ENCODE results near the gene RNASE8. TPM values are rescaled to one million over a fixed set of nuclear protein-coding genes. Genes with fewer than 3 reads are reported as not detected.

The RNASE8 gene
- total and polyA plus RNA-seq, 10 of the 15 experiments (the other 5 are each of a cell fraction or from before 2014, with no cell fraction given) = not detected

DNA sequence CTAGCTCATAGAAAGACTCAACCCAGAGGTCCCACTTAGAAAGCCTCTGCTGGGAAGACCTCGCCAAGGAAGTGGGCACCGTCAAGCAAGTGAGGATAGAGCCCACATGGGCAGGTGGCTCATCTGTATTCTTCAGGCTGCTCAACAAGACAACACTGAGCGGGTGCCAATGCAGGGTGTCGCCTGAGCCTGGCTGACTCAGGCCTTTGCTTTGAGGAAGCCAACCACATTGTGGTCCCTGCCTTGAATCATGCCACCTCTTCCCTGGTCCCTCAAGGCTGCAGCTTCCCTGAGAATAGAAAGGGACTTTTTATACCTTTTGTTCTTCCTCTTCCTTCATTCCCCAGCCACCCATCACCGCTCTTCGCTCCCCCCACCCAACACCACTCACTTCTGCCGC is 20.9 kb upstream of the RNASE8 start:
- peaks cover 8% of the 10 kb centered on the region for H3K4me1 ChIP-seq (ENCODE audit: control insufficient read depth, insufficient read depth, low read length)
- FAIRE-seq (no peak), DNase-seq (ENCODE audit: low read depth, low spot score) (no peak), ATAC-seq (no peak)
- no peak overlapping the region for H3K27ac ChIP-seq (ENCODE audit: control insufficient read depth, insufficient read depth)
- BruUV-seq (replicated peaks) = no TSS peak
- H3K36me3 ChIP-seq (ENCODE audit: control insufficient read depth in 2 of 2, insufficient read depth in 2 of 2, low read length in 1 of 2) = no peaks in the 10 kb centered on the region
- ChIA-PET POLR2A (no interaction called here), RAD21 (ENCODE audit: unreplicated experiment) (interaction anchor here (1.4 kb wide), 1 partner anchor 18 kb away, joined by 3 read pairs; no protein-coding TSS in a partner anchor), SMC1A (ENCODE audit: uncharacterized antibody, unreplicated experiment) (interaction anchor here (0.7 kb wide), 1 partner anchor 68 kb away, joined by 3 read pairs; no protein-coding TSS in a partner anchor), CTCF (interaction anchor here (0.9 to 2.4 kb wide), 4 partner anchors 22 to 66 kb away, joined by 4 to 14 read pairs (median 5); no protein-coding TSS in a partner anchor)
- in situ Hi-C loops (cut with MboI) (no loop called here), intact Hi-C loops (cut with micrococcal nuclease; ENCODE audit: unreplicated experiment) (no loop called here)
- H3K9ac ChIP-seq (ENCODE audit: control insufficient read depth, insufficient read depth, low read length) = no peak overlapping the region
- no peaks in the 10 kb centered on the region for H3K9me3 ChIP-seq (replicated peaks; ENCODE audit: control insufficient read depth, insufficient read depth, low read length)
- no peak overlapping the region for H3K4me2 ChIP-seq (ENCODE audit: control insufficient read depth, insufficient read depth)
- peaks cover 0 to under 1% of the 10 kb centered on the region in 2 experiments; a peak in 1 of 4 replicates for H3K27me3 ChIP-seq (replicated peaks in 1 of 2; ENCODE audit: control insufficient read depth in 2 of 2, insufficient read depth in 2 of 2, low read length in 1 of 2)
- no peak overlapping the region for H3K4me3 ChIP-seq
- WGBS (ENCODE audit: insufficient coverage, insufficient replicate concordance, low lambda C conversion rate, missing lambda C conversion rate) = 63% methylated on average over 7 of the region's 7 CpGs
- TF ChIP-seq MEF2A (IDR thresholded peaks at IDR 0.05; ENCODE audit: insufficient read depth, low read depth, low read length) (no peak), TCF7 (IDR thresholded peaks at IDR 0.05; ENCODE audit: borderline replicate concordance) (no peak)
- H4K20me1 ChIP-seq (ENCODE audit: control insufficient read depth, insufficient read depth) = no peaks in the 10 kb centered on the region
- no peaks in the 10 kb centered on the region for H3K79me2 ChIP-seq (ENCODE audit: control insufficient read depth, insufficient read depth, low read length)
- no peak overlapping the region for H2AFZ ChIP-seq (ENCODE audit: control insufficient read depth, low read depth, low read length)

DNA sequence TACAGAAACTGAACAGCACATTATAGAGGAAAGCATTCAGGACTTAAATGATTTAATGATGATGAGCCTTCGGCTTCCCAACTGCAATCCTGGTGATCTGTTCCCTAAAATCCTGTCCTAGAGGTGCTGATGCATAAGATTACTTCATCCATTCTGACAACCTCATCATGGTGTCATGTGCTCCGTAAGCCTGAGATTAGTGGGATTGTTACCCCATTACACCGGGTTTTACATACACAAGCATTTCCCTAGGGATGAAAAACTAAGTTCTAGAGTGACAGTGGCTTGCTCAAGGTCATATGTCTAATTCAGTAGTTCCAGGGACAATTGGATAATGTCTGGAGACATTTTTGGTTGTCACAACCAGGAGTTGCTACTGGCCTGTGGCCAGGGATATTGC is 20.5 kb upstream of the RNASE8 start:
- Histone ChIP-seq H3K4me2 (ENCODE audit: control insufficient read depth, insufficient read depth) (no peak overlapping the region), H3K36me3 (ENCODE audit: control insufficient read depth in 2 of 2, insufficient read depth in 2 of 2, low read length in 1 of 2) (no peaks in the 10 kb centered on the region), H3K27ac (ENCODE audit: control insufficient read depth, insufficient read depth) (no peak overlapping the region), H2AFZ (ENCODE audit: control insufficient read depth, low read depth, low read length) (no peak overlapping the region), H3K4me3 (no peak overlapping the region), H3K27me3 (replicated peaks in 1 of 2; ENCODE audit: control insufficient read depth in 2 of 2, insufficient read depth in 2 of 2, low read length in 1 of 2) (no peaks in the 10 kb centered on the region; a peak in 1 of 4 replicates), H3K9me3 (replicated peaks; ENCODE audit: control insufficient read depth, insufficient read depth, low read length) (no peaks in the 10 kb centered on the region), H3K9ac (ENCODE audit: control insufficient read depth, insufficient read depth, low read length) (no peak overlapping the region), H3K79me2 (ENCODE audit: control insufficient read depth, insufficient read depth, low read length) (no peaks in the 10 kb centered on the region), H3K4me1 (ENCODE audit: control insufficient read depth, insufficient read depth, low read length) (peaks cover 8% of the 10 kb centered on the region), H4K20me1 (ENCODE audit: control insufficient read depth, insufficient read depth) (no peaks in the 10 kb centered on the region)
- DNase-seq (ENCODE audit: low read depth, low spot score) (no peak), ATAC-seq (no peak), FAIRE-seq (no peak)
- POLR2A ChIA-PET = no interaction called here
- BruUV-seq (replicated peaks) = no TSS peak
- SMC1A ChIA-PET (ENCODE audit: uncharacterized antibody, unreplicated experiment) = no interaction called here
- RAD21 ChIA-PET (ENCODE audit: unreplicated experiment) = interaction anchor here (0.8 kb wide), 1 partner anchor 22 kb away, joined by 4 read pairs; no protein-coding TSS in a partner anchor
- WGBS (ENCODE audit: insufficient coverage, insufficient replicate concordance, low lambda C conversion rate, missing lambda C conversion rate) = 13% methylated on average over 3 of the region's 3 CpGs
- CTCF ChIA-PET = interaction anchor here (2.0 kb wide), 1 partner anchor 30 kb away, joined by 4 read pairs; no protein-coding TSS in a partner anchor
- no peak for TF ChIP-seq NFYB (IDR thresholded peaks at IDR 0.05; ENCODE audit: insufficient read depth, low read depth, low read length)
- intact Hi-C loops (cut with micrococcal nuclease; ENCODE audit: unreplicated experiment) (no loop called here), in situ Hi-C loops (cut with MboI) (no loop called here)

Data from GM12878 (cell line).